AG09319 (cell line): ENCODE results near the gene LRRC49.
A peak's percentile ranks its signal among the peaks of the same experiment; 100 is the strongest.

Experiments
- DNase-seq: peaks from one replicate; pipeline ENCODE4 v3.0.0-alpha.2; 2010; ENCODE audit warnings: low read depth; ENCODE audit errors: extremely low read depth
- TF ChIP-seq, protein P1 (sequence below): IDR thresholded peaks from 2 replicates; pipeline ENCODE4 v1.5.1; 2011; ENCODE audit warnings: low read depth, mild to moderate bottlenecking, inconsistent platforms, low read length, moderate library complexity

The LRRC49 gene

GRCh38 chr15:70892002-70892911 lies at the start of gene LRRC49, which contains the start of gene THAP10:
Gene LRRC49 (plus strand): TSS chr15:70892826. CDS start chr15:70892895, 69 bp downstream.
Gene THAP10 (minus strand): TSS chr15:70892433. CDS start chr15:70892272, 161 bp downstream.
- TF ChIP-seq, protein P1, sequence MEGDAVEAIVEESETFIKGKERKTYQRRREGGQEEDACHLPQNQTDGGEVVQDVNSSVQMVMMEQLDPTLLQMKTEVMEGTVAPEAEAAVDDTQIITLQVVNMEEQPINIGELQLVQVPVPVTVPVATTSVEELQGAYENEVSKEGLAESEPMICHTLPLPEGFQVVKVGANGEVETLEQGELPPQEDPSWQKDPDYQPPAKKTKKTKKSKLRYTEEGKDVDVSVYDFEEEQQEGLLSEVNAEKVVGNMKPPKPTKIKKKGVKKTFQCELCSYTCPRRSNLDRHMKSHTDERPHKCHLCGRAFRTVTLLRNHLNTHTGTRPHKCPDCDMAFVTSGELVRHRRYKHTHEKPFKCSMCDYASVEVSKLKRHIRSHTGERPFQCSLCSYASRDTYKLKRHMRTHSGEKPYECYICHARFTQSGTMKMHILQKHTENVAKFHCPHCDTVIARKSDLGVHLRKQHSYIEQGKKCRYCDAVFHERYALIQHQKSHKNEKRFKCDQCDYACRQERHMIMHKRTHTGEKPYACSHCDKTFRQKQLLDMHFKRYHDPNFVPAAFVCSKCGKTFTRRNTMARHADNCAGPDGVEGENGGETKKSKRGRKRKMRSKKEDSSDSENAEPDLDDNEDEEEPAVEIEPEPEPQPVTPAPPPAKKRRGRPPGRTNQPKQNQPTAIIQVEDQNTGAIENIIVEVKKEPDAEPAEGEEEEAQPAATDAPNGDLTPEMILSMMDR: no peak
- peak; percentile 86 for DNase-seq

- TF ChIP-seq, protein P1: no peak
- no peak for DNase-seq
Observed at GRCh38 chr15:70845602-70846360, 46.8 kb upstream of the LRRC49 start.

- TF ChIP-seq, protein P1: no peak
- no peak for DNase-seq
Observed at GRCh38 chr15:70851889-70852288, 40.7 kb upstream of the LRRC49 start.

GRCh38 chr15:70852501-70853317 lies 39.9 kb upstream of the LRRC49 start:
- no peak for DNase-seq
- TF ChIP-seq, protein P1: no peak

- DNase-seq: no peak
- TF ChIP-seq, protein P1: no peak
Observed at GRCh38 chr15:70853318-70853972, 39.2 kb upstream of the LRRC49 start.

GRCh38 chr15:70853973-70854665 lies 38.5 kb upstream of the LRRC49 start, which contains the start of gene LARP6:
Gene LARP6 (minus strand): TSS chr15:70854157. CDS start chr15:70854088, 69 bp downstream.
- DNase-seq: no peak
- TF ChIP-seq, protein P1: no peak
